Activated CD4-positive, CD25-positive, alpha-beta regulatory T cell treated with anti-CD3 and anti-CD28 coated beads, Interleukin-2, amount 50 U/mL, for 16 hours (primary cell): ENCODE data around the gene HACL1.

Experiments
- DNase-seq: peaks from one replicate; pipeline ENCODE4 v3.0.0-alpha.2; 2020; ENCODE audit warnings: low read depth, low spot score

HACL1 gene

DNA sequence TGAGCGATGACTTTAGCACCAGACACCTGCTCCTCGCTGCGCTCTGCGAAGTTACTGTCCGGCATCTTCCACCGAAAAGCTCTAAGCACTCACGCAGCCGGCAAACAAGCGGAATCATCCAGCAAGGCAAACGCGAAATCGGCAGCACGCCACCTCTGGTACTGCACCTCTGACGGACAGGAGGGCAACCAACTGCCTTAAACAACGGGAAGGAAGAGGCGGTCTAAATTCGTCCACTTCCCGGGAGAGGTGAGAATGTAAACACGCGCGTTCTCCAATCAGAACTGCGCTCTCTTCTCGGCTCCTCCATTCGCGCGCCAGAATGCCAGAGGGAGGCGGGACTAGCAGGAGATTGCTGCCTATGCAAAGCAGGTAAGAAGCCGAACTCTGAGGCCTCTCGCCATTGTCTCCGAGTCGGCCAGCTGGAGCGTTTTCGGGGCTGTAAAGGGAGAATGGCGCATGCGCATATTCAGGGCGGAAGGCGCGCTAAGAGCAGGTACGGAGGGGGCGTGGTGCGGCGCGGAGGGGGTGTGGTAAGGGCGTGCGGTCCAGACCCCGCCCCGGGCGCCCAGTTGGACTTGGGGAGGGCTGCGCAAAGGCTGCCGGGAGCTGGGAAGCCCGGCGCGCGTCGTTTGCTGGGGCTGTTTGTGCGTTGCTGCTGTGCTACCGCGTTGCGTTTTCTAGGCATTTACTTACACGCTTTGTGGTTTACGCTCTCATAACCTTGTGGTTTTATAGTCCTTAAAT, at the start of gene HACL1, which contains the start of gene BTD:
Gene HACL1, minus strand, starts transcription at position 171 of the 747 bp plus-strand sequence. Its CDS starts 106 bp downstream, at position 65.
Gene BTD, plus strand, starts transcription at position 347 of the 747 bp plus-strand sequence. CDS start 33,695 bp downstream, outside the sequence.
- peak; percentile 96 for DNase-seq

DNA sequence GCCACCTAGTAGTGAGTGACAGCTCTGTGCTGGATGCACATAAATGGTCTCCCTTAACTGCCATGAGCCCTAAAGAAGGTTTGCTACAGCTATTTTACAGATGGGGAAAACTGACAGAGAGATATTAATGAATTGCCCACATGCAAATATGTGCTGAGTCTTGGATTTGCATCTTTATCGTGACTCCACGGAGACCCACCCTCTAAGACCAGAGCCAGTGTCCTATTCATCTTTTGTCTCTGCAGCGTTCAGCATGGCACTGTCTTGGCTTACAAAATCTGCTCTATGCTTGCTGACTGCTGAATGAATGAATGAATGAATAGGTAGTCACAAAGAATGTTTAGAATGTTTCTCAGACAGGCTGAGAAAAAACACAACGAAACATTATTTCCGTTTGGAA, 48.5 kb upstream of the HACL1 start:
- DNase-seq: no peak

DNA sequence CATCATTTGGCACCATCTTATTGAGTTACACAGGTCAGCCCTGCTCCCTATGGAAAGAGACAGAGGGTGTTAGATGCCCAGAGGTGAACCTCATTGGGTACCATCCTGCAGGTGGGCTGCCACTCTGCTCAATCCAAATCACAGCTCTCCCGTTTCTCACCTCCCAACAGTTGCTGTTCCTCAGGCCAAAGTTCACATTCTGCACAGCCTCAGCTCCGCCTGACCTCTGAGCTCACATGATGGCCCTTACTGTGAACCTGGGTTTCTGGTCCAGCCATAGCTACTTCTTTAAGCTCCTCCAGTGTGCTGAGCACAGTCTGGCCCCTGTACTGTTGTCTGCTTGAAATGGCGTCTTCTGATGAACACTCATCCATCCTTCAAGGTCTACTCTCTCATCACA, 48.0 kb upstream of the HACL1 start:
- DNase-seq: no peak

DNA sequence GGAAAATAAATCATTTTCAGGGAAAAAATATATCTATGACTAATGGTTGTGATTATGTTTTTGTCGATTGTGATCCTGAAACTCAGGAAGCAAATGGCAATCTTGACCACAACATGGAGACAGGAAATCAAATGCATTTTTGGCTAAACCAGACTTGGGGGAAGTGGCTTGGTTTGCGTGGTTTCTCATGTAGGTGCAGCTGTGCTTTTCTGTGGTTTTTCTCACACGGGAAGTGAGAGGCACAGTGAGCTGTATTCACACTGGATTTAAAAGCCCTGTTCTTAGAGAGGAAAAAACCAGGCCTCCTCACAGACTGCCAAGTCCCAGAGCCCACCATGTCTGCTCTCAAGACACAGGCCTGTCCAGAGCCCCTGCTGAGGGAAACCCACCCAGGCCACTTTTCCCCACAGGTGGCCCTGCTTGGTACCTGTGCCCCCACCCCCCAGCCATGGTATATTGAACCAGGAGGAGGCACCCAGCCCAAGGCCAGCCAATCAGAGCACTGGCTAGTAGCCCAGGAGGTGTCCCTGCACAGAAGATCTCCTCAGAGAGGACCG, 46.3 kb upstream of the HACL1 start:
- peak; percentile 6 for DNase-seq

DNA sequence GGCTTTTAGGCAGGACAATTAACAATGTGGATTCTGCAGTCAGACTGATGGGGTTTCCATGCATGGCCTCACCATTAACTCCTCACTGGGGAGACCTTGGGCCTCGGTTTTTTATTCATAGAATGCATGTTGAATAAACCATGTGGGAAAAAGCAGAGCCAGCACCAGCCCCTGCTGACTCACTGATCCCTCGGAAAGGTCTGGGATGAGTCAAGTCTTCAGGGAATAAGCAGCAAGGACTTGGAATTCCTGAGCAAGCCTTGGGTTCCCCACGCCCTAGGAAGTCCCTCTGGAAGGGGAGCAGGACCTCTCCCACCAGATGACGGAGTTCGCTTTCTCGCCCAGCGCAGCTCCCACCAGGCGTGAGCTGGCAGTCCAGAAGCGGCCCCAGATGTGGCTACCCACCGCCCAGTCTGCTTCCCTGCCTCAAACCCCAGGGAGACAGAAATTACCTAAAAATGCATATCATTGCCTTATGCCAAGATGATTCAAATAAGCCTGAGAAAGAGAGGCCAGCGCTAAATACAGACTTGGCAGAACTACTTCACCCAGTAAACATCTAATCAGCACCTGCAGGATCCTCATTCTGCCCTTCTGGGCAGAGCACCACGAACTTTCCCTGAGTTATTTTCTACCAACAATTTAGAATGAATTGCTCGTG, 45.6 kb upstream of the HACL1 start:
- DNase-seq: no peak

DNA sequence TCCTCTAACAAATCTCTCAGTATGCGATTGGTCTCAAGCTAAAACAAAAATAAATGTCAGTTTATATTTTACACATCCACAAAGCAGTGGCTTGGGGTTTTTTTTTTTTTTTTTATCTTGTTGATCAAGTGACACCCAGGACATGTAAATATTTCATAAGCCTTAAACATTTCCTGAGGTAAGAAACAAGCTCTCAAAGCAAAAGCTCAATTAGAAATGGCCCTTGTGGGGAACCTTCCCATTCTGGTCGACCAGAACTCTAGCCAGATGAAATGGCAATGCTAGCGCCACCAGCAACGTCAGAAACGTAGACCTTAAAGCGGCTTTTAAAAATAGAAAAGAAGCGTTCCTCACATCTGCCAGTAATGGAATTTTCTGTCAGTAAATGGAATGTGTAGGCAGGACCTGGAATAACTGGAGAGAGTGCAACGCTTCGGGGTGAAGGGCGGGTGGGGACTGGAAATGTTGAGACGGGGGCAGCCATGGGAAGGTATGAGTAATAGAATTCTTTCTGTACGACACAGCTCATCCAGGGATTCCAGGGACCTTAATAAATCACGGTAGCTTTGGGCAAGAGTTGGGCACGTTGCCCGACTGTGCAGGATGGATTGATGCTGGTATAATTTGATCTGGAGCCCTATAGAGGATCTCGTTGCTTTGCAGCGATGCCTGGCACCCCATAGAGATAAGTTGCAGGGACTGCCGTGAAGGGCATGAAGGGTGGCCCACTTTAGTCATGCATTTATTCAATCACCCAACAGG, 44.6 kb upstream of the HACL1 start:
- DNase-seq: no peak

DNA sequence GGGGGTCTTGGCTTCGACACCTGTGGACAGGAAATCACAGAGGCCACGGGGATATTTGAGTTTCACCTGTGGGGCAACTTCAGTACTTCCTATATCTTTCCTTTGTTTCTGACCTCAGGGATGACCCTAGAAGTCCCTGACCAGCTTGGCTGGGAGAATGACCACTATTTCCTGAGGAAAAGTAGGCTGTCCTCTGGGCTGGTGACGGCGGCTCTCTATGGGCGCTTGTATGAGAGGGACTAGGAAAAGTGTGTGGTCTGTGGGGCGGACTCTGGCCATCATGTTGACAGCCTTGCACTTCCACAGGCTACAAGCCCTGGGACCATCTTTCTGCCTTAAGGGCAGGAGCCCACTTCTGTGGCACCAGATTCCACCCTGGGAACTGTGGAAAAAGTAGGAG, 43.9 kb upstream of the HACL1 start:
- no peak for DNase-seq

DNA sequence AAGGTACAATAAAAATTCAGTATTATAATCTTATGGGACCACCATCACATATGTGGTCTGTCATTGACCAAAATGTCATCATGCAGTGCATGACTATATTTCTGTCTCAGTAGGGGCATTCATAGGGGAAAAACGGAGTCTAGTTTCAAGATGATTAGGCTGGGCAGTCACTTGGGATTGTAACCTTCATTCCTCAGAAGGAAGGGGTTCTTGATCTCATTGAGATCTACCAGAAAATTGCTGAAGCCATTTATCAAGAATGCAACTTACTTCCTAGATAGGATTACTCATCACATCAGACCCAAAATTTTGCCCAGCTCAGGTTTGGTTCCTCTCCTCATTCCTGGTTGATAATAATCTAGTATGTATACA, 37.5 kb upstream of the HACL1 start:
- no peak for DNase-seq

DNA sequence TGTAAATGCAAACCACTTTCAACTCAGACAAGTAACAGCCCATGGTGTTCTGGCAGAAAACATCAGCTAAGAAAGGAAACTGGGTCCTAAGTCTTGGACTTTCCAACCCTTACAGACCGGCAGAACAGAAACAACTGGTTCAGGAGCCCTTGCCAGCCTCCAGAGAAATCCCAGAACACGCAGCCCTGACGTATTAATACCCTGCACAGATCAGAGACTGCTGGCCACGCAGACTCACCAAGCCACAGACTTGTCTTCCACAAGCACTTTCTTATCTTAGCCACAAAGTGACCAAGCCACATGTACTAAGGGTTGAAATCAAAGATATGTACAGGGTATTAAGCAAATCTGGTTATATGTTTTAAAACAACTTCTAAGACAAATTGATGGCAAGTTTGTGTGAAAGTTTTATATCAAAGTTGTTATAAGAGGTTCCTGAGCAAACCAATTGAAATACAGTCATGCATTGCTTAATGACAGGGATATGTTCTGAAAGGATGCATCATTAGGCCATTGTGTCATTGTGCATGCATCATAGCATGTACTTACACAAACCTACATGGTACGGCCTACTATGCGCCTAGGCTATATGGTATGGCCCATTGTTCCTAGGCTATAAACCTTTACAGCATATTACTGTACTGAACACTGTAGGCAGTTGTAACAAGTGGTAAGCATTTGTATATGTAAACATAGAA, 37.0 kb upstream of the HACL1 start:
- no peak for DNase-seq

DNA sequence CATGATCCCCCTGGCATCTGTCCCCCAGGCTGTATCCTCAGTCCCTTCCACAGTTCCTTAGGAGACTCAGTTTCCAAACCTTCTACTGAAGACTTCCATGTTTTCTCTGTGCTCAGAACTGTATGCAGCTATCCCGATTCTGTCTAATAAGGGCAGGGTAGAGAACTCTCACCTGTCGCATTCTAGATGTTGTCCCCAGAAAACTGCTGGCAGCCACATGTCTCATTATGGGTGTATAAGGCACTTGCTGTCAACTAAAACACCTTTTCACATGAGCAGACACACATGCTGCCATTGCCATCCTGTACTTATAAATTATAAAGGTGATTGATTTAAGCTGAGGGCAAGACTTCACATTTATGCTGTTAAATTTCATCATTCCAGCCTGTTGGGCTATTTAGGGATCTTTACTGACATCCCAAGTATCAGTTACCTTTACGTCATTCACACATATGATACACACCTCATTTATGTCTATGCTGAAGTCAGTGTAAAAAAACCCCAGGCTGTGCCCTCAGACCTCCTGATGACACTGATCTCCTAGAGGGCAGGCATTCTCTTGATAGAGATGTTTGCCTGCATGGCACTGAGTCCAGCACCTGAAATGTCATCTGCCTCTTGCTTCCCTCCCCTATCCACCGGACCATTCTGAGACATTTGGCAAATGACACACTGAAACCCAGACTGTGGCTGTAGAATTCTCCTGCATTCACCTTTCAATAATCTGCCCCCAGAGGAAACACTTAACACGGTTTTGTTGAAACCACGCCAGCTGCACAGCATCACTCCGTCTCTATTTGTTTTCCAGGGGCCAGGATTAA, 36.0 kb upstream of the HACL1 start:
- no peak for DNase-seq

DNA sequence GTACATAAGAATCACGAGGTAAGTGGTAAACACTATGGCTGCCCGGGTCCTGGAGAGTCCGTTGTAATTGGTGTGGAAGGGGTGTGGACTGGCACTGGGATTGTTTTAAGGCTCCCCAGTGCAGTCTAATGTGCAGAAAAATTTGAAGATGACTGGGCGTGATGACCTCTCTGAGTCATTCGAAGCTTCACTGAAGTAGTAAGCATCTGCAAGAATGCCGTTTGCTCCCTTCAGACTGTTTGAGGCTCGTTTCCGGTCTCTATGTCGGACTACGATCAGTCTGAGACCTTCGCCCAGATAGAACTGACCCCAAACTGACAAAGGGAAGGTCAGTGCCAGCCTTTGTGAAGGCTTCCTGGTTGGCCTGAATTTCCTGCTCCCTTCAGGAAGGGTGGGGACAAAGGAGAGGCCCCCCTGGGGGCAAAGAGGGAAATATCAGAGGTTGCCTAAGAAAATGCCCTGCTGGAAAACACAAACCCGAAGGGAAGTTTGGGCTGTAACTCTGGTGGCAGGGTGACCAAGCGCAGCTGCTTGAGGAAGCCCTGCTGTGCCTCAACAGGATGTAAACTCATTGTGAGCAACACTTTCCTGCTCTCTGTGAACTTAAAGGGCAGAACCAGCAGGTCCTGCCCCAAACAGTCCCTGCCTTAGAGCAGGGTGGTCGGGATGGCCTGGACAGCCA, 34.8 kb upstream of the HACL1 start:
- no peak for DNase-seq

DNA sequence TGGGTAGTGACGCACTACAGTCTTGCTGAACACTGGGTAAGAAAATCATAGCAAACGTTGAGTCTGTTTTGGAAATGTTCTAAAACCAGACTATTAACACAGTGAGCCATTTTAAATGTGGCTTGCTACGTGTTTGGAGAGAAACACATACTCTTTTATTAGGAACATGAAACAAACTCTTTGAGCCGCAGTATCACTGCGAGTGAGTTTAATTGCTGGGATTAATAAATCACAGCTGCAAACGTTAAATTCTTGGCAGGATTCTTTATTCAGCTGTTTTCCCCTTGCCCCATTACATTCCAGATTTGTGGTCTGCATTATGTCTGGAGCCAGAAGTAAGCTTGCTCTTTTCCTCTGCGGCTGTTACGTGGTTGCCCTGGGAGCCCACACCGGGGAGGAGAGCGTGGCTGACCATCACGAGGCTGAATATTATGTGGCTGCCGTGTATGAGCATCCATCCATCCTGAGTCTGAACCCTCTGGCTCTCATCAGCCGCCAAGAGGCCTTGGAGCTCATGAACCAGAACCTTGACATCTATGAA, 33.8 kb upstream of the HACL1 start:
- DNase-seq: no peak

DNA sequence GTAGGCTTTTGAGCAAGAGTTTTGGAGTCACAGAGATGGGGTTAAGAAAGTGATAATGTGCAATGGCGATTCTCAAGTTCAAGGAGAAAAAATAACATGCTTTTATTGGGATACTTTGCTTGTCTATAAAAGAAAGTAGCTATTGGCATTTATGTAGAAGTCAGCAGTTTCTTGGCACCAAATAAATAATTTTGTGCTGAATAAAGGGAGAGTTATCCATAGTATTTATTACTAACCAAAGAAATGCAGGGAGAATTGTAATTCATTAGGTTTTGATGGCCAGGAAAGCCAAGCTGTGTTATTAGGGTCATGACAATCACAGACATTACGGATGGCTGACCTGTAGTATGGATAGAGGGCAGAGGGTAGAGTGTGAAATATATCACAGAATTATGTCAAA, 33.3 kb upstream of the HACL1 start:
- no peak for DNase-seq

DNA sequence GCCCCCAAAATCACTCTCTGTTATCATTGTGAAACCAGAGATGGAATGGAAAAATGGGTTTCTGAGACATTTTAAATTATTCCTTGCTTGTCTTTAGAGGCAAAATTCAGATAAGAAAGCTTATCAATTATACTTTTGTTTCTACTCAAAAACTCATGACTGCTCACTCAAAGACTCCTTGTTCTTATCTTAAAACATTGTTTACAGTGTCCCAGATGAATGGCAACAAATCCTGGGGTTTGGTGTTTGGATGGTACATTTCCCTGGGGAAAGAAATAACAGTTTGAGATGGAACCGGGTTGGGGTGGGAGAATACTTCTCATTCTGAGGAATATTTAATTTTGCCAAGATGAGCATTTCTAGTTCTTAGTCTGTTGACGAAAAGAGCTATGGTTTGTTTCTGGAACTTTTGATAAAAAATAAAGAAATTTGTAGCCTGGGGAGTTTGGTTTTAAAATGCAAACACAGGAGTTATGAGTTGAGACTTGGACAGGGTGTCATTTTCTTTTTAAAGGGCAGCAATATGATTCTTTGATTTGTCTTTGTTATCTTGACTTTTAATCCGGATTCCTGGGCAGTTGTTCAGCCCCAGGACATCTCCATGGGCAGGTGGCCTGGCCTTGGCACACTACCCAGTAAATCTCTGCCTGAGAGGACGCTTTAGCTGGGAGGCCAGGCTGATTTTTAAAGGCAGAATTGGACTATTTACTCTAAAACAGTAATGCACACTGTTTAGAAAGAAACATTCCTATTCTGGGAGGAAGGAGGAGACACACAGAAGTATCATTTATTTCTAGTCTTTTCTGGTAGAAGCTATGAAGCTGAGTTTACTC, 32.6 kb upstream of the HACL1 start:
- DNase-seq: no peak

DNA sequence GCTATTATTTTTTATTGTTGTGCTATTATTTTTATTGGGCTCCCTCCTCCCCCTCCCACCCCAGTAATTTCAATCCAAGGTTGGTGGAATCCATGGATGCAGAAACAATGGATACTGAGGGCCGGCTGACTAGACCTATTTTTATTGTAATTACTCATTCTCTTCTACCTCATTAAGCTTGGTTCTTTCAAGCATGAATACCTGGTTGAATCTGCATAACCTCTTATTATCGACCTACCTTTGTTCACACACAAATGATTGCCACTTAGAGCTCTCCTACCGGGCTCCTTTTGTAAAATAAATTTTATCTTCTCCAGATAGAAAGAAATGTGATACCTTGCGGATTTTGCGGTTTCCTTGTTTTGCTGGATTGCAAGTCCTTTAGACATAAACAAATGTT, 31.8 kb upstream of the HACL1 start:
- DNase-seq: no peak

DNA sequence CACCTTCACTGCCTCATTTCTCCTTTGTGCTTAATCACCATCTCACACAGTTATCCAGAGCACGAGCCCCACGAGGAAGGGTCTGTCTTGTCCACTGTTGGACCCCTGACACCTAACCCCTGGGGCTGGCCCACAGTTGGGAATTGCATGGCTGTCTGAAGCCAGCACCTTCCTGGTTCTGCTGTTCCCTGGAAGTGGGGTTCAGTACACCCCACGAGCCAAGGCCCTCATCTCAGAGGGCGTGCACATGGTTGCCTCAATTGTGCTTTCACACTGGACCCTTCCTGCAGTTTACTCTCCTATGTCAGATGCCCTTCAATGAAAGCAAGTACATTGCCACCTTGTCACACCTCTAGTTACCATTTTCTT, 30.8 kb upstream of the HACL1 start:
- no peak for DNase-seq

DNA sequence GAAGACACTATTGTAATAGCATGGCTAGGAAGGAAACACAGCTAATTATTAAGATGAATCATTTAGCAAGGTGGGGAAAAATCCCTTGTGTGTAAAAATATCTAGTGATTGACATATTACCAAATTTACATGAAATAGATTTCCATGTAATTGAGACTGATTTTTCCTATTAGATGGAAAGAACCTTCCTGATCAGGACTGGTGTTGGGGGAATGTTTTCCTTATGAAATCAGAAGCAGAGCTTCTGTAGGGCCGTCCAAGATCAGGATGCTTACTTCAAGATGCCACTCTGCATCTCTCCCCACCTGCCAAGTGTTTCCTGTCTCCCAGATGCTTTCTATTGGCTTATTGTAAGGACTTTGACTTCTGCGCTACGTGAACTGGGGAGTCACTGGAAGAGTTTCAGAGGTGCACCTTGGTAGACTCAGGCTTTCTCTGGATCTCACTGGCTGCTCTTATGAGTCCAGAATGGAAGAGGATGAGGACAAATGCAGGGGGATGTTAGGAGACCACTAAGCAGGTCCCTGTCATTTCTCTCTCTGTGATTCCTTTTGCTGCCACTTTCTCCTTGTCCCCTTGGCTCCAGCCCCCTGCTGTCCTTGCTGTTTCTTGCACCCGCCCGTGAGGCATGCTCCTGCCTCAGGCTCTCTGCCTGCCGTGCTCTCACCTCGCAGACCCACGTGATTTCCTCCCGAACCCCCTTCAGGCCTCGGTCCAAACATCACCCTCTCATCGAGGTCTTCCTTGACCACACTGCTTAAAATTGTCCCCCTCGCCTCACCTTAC, 30.2 kb upstream of the HACL1 start:
- no peak for DNase-seq

DNA sequence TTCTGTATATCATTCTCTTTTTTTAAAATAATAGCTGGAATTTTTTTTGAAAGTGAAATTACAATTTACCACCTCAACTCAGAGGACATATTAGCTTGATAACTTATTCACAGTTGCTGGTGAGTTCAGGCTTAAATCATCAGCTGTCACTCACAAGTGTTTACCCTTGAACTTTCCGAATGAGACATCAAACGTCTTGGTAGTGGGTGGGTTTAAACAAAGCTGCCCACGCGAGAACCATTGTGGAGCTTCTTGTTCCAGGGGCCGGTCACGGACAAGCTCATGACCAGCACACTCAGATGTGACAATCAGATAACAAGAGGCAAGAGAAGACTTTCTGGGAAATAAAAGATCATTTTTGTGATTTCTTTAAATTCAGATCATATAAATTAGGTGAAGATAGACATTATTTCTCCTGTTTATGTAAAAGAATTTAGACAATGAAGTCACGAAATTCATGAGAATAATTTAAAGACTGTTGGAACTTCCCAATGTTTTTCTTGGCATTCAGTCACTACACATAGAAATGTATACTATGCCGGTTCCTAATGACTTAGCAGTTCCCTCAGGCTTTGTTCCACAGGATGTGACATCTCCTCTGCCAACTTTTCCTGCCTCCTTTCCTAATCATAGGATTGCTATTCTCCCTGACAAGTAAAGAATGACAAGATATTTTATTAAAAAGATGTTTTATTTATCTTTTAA, 29.4 kb upstream of the HACL1 start:
- DNase-seq: no peak
